Posterior cingulate gyrus (tissue), 11 donors: Measurements from ENCODE around the gene FBXO21.
"Not testable (repeated sequence)": the region's sequence is repeated elsewhere in the genome, so short reads cannot be mapped to it uniquely, and the experiment has no call there.

ENCODE experiments used
- DNase-seq, 10 donors: peaks; one replicate each; pipeline versions ENCODE4 v3.0.0 to v3.0.0-alpha.2; 2020 to 2021; ENCODE audit warnings: mixed read lengths in 3 of 10
- intact Hi-C: fragments of 100-400 bp; cut with DNase I; formaldehyde crosslinking; loops from one replicate; pipeline ENCODE4 v1.15.1; 2023

Gene FBXO21, protein sequence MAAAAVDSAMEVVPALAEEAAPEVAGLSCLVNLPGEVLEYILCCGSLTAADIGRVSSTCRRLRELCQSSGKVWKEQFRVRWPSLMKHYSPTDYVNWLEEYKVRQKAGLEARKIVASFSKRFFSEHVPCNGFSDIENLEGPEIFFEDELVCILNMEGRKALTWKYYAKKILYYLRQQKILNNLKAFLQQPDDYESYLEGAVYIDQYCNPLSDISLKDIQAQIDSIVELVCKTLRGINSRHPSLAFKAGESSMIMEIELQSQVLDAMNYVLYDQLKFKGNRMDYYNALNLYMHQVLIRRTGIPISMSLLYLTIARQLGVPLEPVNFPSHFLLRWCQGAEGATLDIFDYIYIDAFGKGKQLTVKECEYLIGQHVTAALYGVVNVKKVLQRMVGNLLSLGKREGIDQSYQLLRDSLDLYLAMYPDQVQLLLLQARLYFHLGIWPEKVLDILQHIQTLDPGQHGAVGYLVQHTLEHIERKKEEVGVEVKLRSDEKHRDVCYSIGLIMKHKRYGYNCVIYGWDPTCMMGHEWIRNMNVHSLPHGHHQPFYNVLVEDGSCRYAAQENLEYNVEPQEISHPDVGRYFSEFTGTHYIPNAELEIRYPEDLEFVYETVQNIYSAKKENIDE

DNA sequence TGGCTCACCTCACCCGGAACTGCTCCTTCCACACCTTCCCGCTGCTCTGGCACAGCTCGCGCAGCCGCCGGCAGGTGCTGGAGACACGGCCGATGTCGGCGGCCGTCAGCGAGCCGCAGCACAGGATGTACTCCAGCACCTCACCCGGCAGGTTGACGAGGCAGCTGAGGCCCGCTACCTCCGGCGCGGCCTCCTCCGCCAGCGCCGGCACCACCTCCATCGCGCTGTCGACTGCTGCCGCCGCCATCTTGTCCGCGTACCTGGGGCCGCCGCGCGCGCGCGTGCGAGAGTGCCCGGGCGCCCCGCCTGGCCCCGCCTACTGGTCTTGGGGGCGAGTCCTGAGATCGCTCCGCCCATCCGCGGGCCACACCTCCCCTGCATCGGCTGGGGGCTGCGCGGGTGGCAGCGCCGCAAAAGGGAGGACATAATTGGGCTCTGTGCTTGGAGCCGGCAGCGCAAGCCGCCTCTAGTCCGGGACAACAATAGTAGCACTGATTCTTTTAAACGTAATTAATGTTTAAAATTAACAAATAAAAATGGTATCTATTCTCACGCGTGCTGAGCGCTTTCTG lies at the start of gene FBXO21:
TSS of gene FBXO21 (minus strand) at position 261 of the 572 bp plus-strand sequence. CDS start at position 247, 14 bp downstream.
- peak; percentile 88 to 99 (median 94) for DNase-seq

DNA sequence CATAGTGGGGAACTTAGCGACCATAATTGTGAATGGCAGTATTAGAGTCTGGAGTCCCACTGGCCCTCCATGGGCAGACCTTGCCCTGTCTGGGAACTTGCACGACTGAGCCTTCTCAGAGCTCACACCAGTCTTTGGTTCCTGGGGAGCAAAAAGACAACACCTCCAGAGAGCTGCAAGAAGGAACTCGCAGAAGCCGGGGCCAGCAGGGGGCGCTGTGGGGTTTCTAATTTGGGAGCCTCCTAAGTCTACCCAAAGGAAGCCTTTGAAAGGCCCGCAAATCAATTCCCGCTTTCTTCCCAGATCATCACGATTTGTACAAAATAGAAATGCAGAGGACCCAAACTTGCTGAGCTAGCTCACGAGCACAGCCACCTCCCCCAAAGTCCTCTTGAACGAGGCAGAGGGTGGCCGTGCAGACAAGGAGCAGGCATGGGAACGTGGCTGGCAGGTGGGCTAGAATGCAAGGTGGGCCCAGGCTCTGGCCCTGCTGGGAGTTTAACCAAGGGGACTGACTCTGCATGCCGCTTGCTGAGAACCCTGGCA lies 46.3 kb upstream of the FBXO21 start:
- DNase-seq, result peak; percentile 73 to 99 (median 96)

More for the DNA sequence above, at the start of gene FBXO21:
- intact Hi-C loops, result no loop called here

DNA sequence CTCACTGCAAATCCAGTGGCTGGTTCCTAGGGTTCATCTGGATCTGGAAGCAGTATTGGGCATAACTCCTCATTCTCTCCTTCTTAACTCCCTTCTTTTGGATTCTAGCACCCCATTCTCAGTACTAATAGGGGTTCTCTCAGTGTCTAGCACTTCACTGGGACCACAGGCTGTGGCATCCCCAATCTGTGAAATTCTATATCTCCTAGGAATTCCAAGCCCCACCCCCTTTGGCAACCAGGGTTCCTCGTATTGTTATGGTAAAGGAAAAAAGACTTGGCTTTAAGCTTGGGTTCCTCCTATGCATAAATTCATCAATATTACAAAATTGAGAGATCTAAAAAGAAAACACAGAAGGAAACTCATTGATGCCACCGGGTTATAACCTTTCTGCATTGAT lies 45.0 kb upstream of the FBXO21 start:
- no peak for DNase-seq
- intact Hi-C loops, result loop anchor here (5.0 to 10.0 kb wide), 2 partner anchors 130 to 352 kb away; partner anchors contain the start of gene NOS1

More for the DNA sequence above, 46.3 kb upstream of the FBXO21 start:
- intact Hi-C loops, result loop anchor here (1.0 to 10.0 kb wide), 3 partner anchors 128 to 601 kb away; partner anchors contain the start of gene NOS1

DNA sequence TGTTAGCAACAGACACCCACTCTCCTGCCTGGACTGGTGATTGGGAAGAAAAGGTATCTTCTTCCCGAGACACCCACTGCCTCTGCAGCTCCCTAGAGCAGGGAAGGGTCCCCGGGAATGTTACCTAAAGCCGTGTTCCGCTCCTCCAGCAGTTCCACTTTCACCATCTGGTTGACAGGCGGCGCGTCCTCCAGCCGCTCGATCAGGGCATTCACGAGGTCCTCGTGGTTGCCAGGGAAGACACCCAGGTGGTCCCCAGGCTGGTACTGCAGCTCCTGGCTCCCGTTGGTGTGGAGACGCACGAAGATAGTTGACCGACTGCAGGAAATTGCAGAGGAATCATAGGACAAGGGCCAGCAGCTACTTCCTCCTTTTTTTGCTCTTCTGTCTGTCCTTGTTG lies 44.2 kb upstream of the FBXO21 start:
- intact Hi-C loops, result loop anchor here (10.0 kb wide), 1 partner anchor 130 kb away; the partner anchor contains the start of gene NOS1
- DNase-seq, result no peak

DNA sequence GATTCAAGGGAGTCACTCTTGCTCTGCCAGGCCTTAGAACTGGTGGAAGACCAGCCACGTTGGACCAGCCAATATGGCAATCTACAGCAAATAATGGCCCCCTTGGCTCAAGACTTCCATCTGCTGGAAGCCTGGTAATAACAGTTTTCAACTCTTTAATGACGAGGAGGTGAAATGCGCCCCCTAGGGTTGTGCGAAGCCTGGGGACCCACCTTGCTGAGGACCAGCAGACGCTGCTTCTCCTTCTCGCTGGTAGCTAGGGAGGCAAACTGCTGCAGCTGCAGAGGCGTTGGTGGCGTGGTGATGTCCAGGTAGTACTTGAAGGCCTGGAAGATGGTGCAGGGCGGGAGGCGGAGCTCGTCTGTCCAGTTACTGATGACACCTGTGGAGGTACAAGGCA lies 41.5 kb upstream of the FBXO21 start:
- intact Hi-C loops, result loop anchor here (10.0 kb wide), 1 partner anchor 133 kb away; the partner anchor contains the start of gene NOS1
- DNase-seq, result peak in 1 of 10 donors; percentile 34

DNA sequence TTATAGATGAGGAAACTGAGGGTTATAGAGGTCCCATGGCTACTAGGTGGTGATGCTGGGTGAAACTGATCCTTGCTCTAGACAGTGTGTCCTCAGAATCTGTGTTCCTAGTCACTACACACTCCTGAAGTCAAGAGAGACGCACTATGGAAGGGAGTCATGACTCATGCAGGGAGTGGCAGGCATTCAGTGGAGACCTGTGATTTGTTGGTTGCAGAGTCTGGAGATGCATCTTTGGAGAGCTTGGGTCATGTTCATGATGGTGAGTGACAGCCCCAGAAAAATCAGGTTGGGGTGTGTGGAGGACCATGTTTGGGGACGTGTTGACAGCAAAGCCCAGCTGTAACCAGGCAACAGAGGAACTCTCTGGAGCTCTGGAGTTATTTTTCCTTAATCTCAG lies 38.0 kb upstream of the FBXO21 start:
- no peak for DNase-seq
- intact Hi-C loops, result no loop called here

DNA sequence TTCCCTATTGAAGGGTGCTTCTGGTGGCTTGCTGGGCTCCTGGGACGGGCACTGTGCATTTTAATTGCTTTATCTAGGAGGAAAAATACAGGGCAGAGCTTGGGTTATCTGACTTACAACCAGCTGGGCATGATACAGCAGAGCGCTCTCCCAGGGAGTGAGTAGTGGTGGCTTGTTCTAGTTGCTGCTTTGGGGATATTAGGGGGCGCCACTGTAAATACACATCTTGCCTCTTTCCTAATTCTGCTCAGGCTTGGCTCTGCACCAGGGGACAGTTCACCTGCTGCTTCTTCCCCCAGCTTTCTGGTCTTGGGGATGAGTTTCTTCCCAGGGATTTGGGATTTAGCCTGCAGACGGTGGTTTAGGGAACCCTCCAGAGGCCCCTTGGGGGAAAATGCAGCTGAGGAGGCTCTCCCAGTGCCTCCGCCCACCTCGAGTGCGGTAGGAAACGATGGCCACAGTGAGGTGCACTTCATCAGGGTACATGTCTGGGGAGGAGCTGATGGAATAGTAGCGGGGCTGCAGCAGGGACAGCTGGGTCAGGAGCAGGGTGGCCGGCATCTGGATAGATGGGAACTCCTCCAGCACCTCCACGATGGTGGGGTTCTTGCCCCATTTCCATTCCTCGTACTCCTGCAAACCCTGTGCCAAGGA lies 36.9 kb upstream of the FBXO21 start:
- intact Hi-C loops, result no loop called here
- DNase-seq, result peak in 1 of 10 donors; percentile 42

DNA sequence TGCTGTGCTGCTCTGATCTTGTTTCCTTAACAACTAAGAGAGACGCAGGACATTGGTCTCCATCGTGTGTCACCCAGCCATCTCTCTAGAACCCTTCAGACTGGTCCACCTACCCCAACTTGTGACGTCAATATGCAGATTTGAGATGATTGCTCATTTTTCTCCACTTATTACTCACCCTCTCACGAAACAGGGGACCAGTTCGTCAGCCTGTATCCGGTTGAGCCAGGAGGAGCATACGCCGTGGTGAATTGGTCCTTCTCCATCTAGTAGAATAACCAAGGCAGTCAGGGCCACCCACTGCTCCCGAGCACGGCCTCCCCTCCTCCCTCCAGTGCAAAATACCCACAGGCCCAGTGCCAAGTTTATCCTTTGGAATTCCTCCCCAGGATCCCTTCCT lies 36.2 kb upstream of the FBXO21 start:
- intact Hi-C loops, result no loop called here
- DNase-seq, result peak in 2 of 10 donors; percentile 28 to 55

DNA sequence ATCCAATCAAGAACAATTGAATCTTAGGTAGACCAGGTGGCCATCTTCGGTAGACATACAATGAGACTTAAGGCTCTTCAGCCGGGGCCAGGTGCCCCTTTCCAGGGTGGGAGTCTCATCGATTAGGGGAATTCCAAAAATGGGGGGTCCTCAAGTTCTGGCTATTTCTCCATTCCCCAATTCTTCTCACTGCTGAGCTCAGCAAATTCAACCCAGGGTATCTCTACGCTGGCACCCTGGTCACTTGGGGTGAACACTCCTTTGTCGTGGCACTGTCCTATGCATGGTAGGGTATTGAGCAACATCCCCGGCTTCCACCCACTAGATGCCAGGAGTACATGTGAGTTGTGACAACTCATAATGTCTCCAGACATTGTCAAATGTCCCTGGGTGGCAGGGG lies 34.9 kb upstream of the FBXO21 start:
- intact Hi-C loops, result no loop called here
- no peak for DNase-seq

DNA sequence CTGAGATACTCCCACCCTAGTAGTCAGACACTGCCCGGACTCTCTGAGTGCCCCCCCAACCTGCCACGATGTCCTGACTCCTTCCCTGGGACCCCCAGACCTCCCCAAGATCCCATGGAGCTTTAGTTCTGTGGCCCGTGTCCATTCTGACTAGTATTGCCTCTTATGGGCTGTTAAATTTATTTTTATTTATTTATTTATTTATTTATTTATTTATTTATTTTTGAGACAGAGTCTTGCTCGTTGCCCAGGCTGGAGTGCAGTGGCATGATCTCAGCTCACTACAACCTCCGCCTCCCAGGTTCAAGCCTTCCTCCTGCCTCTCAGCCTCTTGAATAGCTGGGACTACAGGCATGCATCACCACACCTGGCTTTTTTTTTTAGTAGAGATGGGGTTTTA lies 30.7 kb upstream of the FBXO21 start:
- intact Hi-C loops, result not testable (repeated sequence)
- DNase-seq, result peak in 1 of 10 donors; percentile 22

DNA sequence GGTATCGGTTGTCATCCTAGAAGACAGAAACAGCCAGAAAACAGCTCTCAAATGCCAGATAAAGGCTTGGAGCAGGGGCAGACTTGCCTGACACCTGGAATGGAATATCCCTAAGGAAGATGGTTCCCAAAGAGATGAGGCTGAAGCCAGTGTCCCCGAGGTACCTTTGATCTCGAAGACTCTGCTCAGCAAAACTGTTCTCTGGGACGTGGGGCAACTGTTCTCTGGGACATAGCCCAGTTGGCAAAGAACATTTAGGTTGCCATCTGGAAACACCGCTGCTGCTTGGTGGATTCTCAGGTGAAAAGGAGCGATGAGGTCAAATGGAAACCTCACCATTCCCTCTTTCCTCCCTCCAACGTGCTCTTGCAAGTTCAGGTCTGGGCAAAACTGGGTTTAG lies 27.9 kb upstream of the FBXO21 start:
- intact Hi-C loops, result no loop called here
- DNase-seq, result no peak

DNA sequence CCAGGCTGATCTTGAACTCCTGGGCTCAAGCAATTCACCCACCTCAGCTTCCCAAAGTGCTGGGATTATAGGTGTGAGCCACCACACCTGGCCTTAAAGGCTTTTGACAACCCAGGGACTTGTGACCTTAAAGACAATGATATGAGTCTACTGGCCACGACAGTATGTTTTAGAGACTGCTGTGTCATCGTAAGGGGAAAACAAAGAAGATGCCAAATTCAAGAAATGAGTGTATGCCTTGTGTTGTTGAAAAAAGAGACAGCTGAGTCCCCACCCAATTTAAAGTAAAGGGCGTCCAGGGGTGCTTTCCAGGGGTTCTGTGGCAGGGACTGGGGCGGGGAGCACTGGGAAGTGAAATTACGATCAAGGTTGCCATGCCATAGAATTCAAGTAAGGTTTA lies 26.4 kb upstream of the FBXO21 start:
- intact Hi-C loops, result no loop called here
- DNase-seq, result no peak

DNA sequence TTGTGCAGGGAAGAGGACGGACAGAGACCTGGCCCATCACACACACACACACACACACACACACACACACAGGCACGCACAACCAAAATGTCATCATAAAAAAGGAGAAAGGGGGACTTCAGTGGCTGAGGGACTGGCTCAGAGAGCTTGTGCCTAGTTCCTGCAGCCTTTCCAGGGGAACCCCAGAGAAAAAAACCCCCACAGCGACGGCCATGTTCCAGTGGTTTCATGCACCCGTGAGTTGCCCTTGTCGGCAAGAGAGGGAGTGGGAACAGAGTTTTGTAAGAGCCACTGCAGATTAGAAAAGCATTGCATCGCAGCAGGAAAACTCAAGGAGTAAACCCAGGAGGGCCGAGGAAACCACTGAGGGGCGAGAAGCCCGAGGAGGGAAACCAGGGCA lies 24.5 kb upstream of the FBXO21 start:
- intact Hi-C loops, result no loop called here

DNA sequence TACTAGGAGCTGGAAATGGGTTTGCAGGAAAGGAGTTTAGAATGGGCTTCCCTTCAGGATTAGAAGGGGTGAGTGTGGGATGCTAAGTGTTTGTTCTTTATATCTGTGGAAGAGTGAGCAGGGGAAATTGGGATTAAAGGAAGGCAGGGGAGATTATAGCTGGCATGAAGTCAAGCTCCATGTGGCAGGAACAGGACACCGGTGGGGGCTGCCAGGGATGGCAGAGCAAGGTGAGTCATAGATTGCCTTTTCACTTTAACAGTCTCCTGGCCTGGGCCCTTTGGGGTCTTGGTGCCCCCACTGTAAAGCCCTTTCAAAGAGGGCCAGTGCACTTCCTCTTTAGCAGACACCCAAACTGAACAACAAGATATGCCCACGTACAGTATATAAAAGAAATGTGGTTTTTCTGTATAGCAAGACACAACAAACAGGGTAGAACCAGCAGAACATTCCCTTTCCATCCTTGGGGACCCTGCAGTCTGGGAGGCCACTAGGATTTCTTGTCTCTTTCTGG lies 23.1 kb upstream of the FBXO21 start:
- intact Hi-C loops, result loop anchor here (2.0 kb wide), 1 partner anchor 623 kb away; no protein-coding TSS in a partner anchor
- DNase-seq, result peak in 1 of 10 donors; percentile 27

More for the DNA sequence above, 24.5 kb upstream of the FBXO21 start:
- DNase-seq, result peak in 1 of 10 donors; percentile 20

DNA sequence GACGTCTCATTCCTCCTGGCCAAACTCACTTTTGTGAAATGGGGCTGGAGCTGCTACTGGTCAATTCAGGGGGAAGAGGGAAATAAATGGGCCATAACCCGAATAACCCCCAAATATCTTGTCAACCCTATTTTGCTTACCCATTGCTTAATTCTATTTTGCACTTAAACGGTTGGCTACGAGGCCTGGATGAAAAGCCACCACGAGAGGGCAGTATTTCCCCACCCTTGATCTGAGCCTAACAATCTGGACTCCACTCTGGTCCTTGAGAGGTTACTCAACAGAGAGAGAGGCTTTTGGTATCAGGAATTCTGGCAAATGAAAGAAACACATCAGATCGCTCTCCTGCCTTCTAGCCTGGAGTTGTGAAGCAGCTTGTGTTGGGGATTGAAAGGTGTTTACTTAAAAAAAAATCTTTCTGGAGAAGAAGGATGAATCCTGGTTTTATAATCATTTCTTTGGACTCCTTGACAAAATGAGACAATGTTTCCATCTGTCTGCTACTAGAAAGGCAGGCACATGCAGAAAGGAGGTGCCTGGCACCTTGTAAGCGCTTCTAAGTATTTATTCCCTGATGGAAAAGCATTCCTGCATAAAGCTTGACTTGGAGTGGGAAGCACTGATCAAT lies 22.4 kb upstream of the FBXO21 start:
- DNase-seq, result peak; percentile 38 to 93 (median 77)
- intact Hi-C loops, result loop anchor here (2.0 kb wide), 1 partner anchor 624 kb away; no protein-coding TSS in a partner anchor

DNA sequence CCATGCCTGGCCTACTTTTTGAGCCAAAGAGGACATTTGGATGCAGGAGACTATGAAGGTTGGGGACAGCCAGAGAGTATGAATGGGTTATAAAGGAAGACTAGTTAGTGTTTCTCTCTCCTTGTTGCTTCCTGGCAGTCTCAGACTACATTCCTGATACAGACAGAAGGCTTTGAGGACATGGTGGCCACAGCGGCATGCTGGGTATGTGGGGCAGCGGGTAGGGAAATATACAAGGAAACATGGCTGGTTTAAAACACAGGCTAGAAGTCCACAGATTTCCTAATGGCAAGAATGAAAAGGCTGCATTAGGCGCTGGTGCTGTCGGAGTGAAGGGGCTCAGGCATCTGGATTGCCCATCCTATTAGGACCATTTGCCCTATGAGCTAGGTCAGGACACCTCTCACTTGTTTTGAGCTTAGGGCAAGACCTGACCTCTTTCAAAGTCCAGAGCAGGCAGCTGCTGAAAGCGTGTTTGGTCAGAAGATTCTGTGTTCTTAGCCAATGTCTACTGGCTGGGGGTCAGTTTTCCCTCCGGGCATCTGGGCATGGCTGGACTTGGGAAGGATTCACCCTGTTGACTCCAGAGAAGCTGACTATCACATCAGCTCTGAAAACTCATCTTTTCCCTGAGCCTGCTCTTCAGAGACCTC lies 20.1 kb upstream of the FBXO21 start:
- peak in 1 of 10 donors; percentile 46 for DNase-seq
- intact Hi-C loops, result no loop called here

DNA sequence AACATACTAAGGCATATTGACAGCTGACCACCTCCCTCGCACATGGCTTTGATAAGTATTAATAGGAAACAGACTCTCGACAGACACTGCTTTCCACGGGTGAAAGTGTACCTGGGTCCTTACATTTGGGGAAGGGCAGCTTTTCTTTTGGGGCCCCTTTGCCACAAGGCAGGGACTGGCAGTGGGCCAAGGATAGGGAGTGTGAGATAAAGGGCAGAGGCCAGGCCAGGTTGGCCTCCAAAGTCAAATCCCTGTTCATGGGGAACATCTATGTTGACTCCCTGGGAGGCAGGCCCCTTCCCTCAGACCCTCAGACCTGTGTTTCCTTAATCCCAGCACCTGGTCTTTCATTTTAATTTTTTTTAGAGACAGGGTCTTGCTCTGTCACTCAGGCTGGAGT lies 19.4 kb upstream of the FBXO21 start:
- intact Hi-C loops, result no loop called here
- DNase-seq, result peak in 2 of 10 donors; percentile 48 to 65

DNA sequence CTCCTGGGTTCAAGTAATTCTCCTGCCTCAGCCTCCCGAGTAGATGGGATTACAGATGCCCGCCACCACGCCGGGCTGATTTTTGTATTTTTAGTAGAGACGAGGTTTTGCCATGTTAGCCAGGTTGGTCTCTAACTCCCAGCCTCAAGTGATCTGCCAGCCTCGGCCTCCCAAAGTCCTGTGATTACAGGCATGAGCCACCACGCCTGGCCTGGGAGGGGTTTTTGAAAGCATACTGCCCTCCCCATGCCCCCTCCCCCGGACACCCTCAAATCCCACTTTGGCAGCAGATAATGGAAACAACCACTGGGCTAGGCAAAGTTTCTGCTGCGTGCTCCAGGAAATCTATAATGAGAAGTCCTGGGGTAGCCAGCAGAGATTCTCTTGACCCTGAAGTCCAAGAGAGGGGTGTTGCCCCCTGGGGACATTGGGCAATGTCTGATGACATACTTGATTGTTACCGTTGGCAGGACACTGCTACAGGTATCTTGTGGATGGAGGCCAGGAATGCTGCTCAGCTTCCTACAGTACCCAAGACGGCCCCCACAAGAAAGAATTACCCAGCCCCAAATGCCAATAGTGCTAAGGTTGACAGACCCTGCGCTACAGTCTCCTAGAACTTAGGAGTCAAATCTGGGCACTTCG lies 18.7 kb upstream of the FBXO21 start:
- intact Hi-C loops, result no loop called here
- peak in 2 of 10 donors; percentile 49 to 55 for DNase-seq
